Astrocyte (in vitro differentiated cells and primary cell): ENCODE results near the gene PITPNM3.

Source experiments
- EZH2 ChIP-seq: IDR thresholded peaks from 2 replicates; pipeline ENCODE4 v1.6.1; 2012; ENCODE audit warnings: mild to moderate bottlenecking, low read length, inconsistent platforms; ENCODE audit not compliant: insufficient read depth
- TF ChIP-seq, protein P1 (sequence below): IDR thresholded peaks from 2 replicates; pipeline ENCODE4 v1.5.1; 2011; ENCODE audit warnings: low read depth, mild to moderate bottlenecking, inconsistent platforms, low read length, moderate library complexity; ENCODE audit not compliant: insufficient read depth

DNA sequence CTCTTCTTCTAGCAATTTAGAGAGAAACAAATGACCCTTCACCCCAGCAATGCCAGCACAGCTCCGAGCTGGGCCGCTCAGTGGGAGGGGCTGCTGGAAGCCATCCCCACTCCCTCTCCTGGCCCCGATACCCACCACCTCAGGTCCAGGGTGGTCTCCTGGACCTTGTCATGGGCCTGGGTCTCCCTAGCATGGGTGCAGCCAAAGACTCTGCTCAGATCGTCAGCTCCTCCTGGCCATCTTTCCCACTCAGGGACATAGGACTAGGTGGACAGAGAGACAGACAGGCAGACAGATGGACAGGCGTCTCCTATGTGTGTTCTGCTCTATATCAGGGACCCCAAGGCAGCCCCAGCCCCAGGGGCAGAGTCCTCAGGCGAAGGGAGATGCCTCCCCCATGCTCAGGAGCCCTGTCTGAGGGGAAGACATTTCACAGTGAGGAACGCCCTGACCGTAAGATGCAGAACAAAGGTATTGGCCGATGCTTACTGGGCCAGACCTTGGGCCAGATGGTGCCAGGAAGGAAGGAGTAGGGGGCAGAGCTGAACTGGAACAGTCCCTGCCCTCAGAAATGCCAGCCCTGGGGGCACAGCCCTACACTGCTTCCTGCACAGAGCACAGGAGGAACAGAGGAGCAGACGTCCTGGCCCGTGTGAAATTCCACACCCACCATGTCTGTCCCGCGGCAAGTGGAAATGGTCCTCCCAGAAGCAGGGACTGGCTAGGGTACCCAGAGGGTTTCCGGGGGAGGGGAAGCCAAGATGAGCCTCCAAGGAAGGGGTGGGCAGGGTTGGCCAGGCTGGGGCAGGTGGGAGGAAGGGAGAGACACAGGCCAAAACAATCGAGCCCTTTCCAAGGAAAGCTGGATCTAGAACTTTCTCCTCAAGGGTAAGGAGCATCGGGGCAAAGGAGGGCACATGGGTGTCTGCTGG is 13.0 kb downstream of the PITPNM3 start:
- no peak for TF ChIP-seq EZH2
- TF ChIP-seq, protein P1, sequence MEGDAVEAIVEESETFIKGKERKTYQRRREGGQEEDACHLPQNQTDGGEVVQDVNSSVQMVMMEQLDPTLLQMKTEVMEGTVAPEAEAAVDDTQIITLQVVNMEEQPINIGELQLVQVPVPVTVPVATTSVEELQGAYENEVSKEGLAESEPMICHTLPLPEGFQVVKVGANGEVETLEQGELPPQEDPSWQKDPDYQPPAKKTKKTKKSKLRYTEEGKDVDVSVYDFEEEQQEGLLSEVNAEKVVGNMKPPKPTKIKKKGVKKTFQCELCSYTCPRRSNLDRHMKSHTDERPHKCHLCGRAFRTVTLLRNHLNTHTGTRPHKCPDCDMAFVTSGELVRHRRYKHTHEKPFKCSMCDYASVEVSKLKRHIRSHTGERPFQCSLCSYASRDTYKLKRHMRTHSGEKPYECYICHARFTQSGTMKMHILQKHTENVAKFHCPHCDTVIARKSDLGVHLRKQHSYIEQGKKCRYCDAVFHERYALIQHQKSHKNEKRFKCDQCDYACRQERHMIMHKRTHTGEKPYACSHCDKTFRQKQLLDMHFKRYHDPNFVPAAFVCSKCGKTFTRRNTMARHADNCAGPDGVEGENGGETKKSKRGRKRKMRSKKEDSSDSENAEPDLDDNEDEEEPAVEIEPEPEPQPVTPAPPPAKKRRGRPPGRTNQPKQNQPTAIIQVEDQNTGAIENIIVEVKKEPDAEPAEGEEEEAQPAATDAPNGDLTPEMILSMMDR, result no peak
